ENCODE results near the gene STPG3. TPM values are rescaled to one million over a fixed set of nuclear protein-coding genes. Genes with fewer than 3 reads are reported as not detected.

STPG3 gene
- total RNA-seq, 1 donor from 2014 or later: not detected

- Histone ChIP-seq H3K36me3 (no peaks in the 10 kb centered on the region), H3K27me3 (no peaks in the 10 kb centered on the region), H3K4me3 (peak overlapping the region; percentile 75 to 89), H3K4me1 (peaks cover 5 to 19% of the 10 kb centered on the region in 2 donors), H3K27ac (peak overlapping the region; percentile 94 to 95), H3K9me3 (no peaks in the 10 kb centered on the region)
- no peak for TF ChIP-seq CTCF (IDR thresholded peaks at IDR 0.05)
- DNase-seq (ENCODE audit: low spot score in 2 of 2): peak; percentile 94 to 99
- intact Hi-C loops (cut with DNase I): loop anchor here (1.0 to 10.0 kb wide), 5 partner anchors 17 to 429 kb away; partner anchors contain the start of genes ANAPC2, CCDC183, SSNA1 and TMEM141
These were observed 27.8 kb upstream of the STPG3 start for GRCh38 chr9:137223078-137223970.

- TF ChIP-seq CTCF (IDR thresholded peaks at IDR 0.05): no peak
- no peaks in the 10 kb centered on the region for H3K9me3 ChIP-seq
- H3K4me1 ChIP-seq: peaks cover 5 to 19% of the 10 kb centered on the region in 2 donors
- no peaks in the 10 kb centered on the region for H3K36me3 ChIP-seq
- intact Hi-C loops (cut with DNase I): loop anchor here (10.0 kb wide), 1 partner anchor 430 kb away; the partner anchor contains the start of genes CCDC183 and TMEM141
- peak within 1 kb of the TSS; percentile 94 to 95 for H3K27ac ChIP-seq
- DNase-seq (ENCODE audit: low spot score in 2 of 2): no peak
- H3K4me3 ChIP-seq: peak within 1 kb of the TSS; percentile 75 to 89
- no peaks in the 10 kb centered on the region for H3K27me3 ChIP-seq
These were observed 26.0 kb upstream of the STPG3 start, which contains the start of gene CYSRT1 for GRCh38 chr9:137224830-137225694. CYSRT1 (plus strand) TSS chr9:137225174; CDS start chr9:137225622, 448 bp downstream.

GRCh38 chr9:137225699-137226331, 25.3 kb upstream of the STPG3 start:
- Histone ChIP-seq H3K4me3 (no peak overlapping the region), H3K27me3 (no peaks in the 10 kb centered on the region), H3K9me3 (no peaks in the 10 kb centered on the region), H3K36me3 (no peaks in the 10 kb centered on the region), H3K27ac (no peak overlapping the region), H3K4me1 (peaks cover 5 to 19% of the 10 kb centered on the region in 2 donors)
- no peak for DNase-seq (ENCODE audit: low spot score in 2 of 2)
- intact Hi-C loops (cut with DNase I): loop anchor here (2.0 to 10.0 kb wide), 2 partner anchors 107 to 431 kb away; partner anchors contain the start of genes CCDC183 and TMEM141
- no peak for TF ChIP-seq CTCF (IDR thresholded peaks at IDR 0.05)

- Histone ChIP-seq H3K4me1 (peaks cover 3 to 15% of the 10 kb centered on the region in 2 donors), H3K27ac (no peak overlapping the region), H3K36me3 (no peaks in the 10 kb centered on the region), H3K9me3 (no peaks in the 10 kb centered on the region), H3K27me3 (no peaks in the 10 kb centered on the region), H3K4me3 (no peak overlapping the region)
- intact Hi-C loops (cut with DNase I): loop anchor here (2.0 to 10.0 kb wide), 2 partner anchors 108 to 432 kb away; partner anchors contain the start of genes CCDC183 and TMEM141
- no peak for DNase-seq (ENCODE audit: low spot score in 2 of 2)
- TF ChIP-seq CTCF (IDR thresholded peaks at IDR 0.05): no peak
These were observed 24.6 kb upstream of the STPG3 start for GRCh38 chr9:137226338-137227053.

Data from ascending aorta (tissue), 2 donors.